ENCODE results near the gene ACTR2. TPM values are rescaled to one million over a fixed set of nuclear protein-coding genes. Genes with fewer than 3 reads are reported as not detected.

The ACTR2 gene
- total and polyA plus RNA-seq, 9 of the 15 experiments (the other 6 are each of a cell fraction or from before 2014, with no cell fraction given): 47.3 to 239 (median 108) TPM

DNA sequence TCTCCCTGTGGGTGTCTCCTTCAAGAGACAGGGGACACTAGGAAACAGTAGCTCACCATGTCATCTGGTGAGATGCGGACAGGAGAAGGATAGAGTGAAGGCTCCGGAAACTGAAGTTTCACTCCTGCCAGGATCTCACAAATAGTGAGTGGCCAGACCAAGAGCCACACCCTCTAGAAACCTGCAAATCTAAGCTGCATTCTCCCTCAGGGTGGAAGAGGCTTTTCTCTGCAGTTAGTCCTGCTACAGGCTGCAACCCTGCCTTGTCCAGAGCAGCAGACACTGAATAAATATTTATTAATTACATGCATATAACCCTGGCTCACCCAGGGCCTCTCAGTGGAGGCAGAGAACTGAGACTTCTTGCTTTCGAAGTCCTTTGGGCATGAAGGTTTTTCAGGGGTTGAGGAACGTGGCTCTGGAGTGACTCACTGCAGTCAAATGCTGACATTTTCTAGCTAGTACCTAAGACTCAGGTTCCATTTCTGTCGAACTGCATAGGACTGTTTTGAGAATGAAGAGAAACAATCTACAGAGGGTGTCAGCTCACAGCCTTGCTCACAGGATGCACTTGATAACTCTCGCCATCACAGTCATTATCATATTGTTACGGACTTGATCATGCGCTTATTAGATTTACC lies 87.3 kb downstream of the ACTR2 start (continued):
- TF ChIP-seq, protein P1, sequence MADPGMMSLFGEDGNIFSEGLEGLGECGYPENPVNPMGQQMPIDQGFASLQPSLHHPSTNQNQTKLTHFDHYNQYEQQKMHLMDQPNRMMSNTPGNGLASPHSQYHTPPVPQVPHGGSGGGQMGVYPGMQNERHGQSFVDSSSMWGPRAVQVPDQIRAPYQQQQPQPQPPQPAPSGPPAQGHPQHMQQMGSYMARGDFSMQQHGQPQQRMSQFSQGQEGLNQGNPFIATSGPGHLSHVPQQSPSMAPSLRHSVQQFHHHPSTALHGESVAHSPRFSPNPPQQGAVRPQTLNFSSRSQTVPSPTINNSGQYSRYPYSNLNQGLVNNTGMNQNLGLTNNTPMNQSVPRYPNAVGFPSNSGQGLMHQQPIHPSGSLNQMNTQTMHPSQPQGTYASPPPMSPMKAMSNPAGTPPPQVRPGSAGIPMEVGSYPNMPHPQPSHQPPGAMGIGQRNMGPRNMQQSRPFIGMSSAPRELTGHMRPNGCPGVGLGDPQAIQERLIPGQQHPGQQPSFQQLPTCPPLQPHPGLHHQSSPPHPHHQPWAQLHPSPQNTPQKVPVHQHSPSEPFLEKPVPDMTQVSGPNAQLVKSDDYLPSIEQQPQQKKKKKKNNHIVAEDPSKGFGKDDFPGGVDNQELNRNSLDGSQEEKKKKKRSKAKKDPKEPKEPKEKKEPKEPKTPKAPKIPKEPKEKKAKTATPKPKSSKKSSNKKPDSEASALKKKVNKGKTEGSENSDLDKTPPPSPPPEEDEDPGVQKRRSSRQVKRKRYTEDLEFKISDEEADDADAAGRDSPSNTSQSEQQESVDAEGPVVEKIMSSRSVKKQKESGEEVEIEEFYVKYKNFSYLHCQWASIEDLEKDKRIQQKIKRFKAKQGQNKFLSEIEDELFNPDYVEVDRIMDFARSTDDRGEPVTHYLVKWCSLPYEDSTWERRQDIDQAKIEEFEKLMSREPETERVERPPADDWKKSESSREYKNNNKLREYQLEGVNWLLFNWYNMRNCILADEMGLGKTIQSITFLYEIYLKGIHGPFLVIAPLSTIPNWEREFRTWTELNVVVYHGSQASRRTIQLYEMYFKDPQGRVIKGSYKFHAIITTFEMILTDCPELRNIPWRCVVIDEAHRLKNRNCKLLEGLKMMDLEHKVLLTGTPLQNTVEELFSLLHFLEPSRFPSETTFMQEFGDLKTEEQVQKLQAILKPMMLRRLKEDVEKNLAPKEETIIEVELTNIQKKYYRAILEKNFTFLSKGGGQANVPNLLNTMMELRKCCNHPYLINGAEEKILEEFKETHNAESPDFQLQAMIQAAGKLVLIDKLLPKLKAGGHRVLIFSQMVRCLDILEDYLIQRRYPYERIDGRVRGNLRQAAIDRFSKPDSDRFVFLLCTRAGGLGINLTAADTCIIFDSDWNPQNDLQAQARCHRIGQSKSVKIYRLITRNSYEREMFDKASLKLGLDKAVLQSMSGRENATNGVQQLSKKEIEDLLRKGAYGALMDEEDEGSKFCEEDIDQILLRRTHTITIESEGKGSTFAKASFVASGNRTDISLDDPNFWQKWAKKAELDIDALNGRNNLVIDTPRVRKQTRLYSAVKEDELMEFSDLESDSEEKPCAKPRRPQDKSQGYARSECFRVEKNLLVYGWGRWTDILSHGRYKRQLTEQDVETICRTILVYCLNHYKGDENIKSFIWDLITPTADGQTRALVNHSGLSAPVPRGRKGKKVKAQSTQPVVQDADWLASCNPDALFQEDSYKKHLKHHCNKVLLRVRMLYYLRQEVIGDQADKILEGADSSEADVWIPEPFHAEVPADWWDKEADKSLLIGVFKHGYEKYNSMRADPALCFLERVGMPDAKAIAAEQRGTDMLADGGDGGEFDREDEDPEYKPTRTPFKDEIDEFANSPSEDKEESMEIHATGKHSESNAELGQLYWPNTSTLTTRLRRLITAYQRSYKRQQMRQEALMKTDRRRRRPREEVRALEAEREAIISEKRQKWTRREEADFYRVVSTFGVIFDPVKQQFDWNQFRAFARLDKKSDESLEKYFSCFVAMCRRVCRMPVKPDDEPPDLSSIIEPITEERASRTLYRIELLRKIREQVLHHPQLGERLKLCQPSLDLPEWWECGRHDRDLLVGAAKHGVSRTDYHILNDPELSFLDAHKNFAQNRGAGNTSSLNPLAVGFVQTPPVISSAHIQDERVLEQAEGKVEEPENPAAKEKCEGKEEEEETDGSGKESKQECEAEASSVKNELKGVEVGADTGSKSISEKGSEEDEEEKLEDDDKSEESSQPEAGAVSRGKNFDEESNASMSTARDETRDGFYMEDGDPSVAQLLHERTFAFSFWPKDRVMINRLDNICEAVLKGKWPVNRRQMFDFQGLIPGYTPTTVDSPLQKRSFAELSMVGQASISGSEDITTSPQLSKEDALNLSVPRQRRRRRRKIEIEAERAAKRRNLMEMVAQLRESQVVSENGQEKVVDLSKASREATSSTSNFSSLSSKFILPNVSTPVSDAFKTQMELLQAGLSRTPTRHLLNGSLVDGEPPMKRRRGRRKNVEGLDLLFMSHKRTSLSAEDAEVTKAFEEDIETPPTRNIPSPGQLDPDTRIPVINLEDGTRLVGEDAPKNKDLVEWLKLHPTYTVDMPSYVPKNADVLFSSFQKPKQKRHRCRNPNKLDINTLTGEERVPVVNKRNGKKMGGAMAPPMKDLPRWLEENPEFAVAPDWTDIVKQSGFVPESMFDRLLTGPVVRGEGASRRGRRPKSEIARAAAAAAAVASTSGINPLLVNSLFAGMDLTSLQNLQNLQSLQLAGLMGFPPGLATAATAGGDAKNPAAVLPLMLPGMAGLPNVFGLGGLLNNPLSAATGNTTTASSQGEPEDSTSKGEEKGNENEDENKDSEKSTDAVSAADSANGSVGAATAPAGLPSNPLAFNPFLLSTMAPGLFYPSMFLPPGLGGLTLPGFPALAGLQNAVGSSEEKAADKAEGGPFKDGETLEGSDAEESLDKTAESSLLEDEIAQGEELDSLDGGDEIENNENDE (IDR thresholded peaks at IDR 0.05; ENCODE audit: low read depth, low read length): no peak
- no peak for TF ChIP-seq ZBTB8A (IDR thresholded peaks at IDR 0.05; ENCODE audit: partially characterized antibody)
- no peak for TF ChIP-seq LARP7 (IDR thresholded peaks at IDR 0.05)

Measured in K562 (cell line).